EH (cell line): ENCODE data around the gene ASTN1.

Experiments used
- DNase-seq: peaks from one replicate; pipeline ENCODE4 v3.0.0-alpha.2; 2015; ENCODE audit warnings: low read depth

Gene ASTN1

GRCh38 chr1:176926330-176927086 is 238.0 kb downstream of the ASTN1 start:
- no peak for DNase-seq

DNA sequence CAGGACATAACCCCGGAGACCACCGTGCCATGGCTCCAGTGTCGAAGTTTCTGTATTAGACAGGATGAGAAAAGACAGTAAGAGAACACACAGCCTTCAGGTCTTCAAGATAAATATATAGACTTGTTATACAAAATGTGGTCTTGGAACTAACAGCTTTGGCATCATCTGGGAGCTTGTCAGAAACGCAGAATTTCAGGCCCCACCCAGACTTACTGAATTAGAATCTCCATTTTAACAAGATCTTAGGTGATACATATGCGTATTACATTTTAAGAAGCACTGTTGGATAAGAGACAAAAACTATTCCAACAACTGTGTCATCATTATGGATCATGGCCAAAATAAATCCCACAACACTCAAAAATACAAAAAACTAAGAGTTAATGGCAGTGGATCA is 239.3 kb downstream of the ASTN1 start:
- no peak for DNase-seq

- DNase-seq: no peak
These were observed 241.2 kb downstream of the ASTN1 start for GRCh38 chr1:176923283-176923682.

DNA sequence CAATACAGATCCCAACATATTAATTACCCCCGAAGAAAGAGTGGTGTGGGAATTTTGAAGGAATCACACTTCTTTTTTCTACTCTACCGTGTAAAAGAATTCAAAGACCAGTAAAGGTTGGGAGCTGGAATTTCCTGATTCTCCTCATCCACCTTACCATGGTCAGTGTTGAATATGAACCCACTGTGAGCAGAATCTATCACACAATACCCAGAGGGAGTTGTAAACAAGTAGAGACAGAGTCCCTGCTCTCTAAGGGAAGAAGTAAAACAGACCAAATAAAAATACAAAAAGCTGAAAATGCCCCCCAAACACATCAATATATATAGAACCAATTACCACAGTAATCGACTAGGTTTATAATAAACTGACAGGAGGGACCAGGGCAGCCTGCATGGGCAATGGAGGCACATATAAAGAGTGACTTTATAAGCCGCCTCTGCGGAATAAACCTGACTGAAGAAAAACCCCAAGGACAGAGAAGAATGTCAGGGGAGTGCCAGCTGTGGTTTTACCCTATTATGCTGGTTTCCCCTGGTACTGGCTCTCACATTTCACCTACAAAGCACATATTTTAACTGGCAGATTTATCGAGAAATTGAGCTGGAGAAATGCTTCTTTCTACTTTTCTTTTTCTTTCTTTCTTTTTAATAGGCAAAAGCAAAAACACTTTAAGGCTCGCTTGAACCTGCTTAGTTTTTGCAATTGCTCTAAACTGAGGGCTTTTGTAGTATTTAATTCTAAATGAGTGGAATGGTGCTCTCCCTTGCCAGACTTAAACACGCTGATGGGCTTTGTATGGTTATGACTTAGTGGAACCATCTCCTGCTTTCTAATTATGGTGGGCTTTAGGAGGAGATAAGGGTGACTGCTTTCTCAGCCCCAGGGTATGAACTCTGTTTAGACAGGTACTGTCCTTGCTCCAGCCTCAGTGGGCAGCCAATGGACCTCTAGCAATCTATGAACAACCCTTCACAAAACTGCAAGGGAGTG is 244.8 kb downstream of the ASTN1 start:
- DNase-seq: no peak

DNA sequence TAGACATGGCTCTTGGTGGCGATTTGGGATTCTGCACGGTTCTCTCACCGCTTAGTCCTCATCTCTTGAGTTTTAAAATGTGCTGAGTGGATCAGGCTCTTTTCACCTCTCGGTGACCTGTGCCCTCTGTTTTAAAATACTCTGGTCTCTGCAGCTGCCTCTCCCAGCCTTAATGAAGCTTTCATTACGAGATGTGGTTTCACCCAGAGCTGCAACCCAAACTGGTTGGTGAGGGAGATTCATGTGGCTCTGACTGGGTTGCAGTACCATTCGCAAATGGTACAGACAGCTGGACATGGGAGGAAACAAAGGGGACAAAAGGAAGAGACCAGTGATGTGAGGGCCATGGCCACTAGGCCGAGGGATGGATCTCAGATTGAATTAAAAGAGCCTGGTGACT is 258.9 kb downstream of the ASTN1 start:
- no peak for DNase-seq

DNA sequence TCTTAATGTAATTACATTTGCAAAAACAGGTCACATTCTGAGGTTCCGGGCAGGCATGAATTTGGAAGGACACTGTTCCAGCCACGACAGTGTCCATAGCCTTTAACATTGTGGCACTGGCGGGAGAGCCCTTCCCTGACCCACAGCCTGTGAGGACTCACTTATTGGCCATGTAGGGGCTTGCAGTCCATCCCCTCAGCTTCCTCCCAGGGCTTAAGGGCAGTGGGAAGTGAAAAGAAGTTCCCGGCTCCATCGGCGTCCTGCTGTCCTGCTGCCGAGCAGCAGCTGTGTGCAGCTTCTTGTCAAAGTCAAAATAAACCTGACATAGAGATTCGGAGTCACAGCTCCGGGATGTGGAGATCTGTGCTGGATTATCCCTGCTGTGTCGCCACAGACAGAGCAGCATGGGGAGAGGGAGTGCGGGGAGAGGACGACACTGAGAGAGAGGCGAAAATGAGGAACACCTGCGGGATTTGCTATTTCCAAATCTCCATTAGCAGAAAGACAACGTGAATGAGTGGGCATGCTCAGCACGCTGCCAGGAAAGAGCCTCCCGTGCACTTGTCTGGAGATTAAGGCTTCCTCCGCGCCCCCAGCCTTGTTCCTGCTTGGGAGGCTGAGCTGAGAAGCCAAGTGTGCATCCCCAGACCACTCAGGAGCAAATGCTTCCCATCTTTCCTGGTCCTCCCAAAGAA is 260.3 kb downstream of the ASTN1 start:
- DNase-seq: no peak

- peak; percentile 10 for DNase-seq
These were observed 261.0 kb downstream of the ASTN1 start for GRCh38 chr1:176903474-176903873.

DNA sequence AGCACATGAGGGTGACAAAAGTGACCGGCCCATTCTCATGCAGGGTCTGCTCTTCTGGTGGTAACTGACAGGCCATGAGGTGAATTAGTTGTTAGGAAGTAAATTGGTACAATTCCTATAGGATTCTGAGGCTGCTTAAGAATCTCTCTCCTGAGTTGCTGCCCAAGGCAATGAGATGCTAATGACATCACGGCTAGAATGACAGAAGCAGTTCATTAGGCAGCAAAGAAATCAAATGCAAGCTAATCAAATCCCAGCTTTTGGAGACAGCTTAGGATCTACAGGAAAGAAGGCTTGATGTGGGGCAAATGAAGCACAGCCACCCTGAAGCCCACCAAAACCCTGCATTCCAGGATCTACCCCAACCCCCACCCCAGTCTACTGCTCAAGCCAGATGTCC is 265.2 kb downstream of the ASTN1 start:
- no peak for DNase-seq

GRCh38 chr1:176897350-176898236 is 266.9 kb downstream of the ASTN1 start:
- peak; percentile 63 for DNase-seq

- no peak for DNase-seq
These were observed 268.3 kb downstream of the ASTN1 start for GRCh38 chr1:176896216-176896615.

DNA sequence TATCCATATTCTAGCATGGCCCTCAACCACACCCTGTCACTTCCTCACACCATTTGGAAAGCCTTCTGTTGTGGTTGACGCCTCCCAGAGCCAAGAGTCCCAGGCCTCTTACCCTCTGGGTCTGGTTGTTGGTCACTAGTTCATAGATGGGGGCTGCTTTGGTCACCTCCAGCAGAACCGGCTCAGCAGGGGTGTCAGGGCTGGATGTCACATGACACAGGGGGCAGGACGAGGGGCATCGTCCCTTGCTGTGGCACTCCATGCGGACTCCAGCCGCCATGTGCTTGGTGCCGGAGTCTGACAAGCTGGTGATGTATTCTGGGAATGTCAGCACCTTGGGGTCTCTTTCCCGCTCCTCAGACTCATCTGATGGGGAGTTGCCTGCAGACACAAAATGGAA is 270.1 kb downstream of the ASTN1 start:
- DNase-seq: no peak

DNA sequence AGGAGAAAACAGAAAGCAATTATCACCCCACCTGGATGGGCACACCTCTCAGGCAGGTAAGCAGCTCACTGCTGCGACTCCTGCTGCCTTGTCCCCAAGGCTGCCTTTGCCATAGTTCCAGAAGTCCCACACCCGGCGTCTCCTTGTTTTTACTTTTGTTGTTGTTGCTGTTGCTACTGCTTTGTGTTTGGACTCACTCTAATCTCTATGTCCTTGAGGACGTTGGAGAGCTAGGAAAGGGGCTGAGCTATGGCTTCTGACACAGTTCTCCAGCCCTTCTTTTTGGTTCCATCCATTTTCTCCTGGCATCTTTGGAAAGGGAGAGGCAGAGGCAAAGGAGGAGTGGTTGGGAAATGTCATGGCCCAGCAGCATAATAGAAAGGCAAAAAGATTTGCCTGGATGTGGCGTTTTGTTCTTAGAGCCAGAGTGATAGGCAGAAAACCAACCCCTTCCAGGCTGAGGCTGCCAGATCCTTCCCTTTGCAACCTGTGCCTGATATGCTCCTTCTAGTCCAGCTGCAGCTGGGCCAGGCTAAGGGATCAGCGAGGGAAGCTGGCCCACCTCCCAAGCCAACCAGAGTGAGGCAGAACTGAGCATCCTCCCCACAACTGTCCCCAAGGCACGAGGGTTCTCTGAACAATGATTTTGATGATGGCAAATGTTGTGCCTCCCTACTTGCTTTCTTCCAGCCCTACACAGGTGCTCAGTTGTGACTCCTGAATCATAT is 270.7 kb downstream of the ASTN1 start:
- DNase-seq: no peak

DNA sequence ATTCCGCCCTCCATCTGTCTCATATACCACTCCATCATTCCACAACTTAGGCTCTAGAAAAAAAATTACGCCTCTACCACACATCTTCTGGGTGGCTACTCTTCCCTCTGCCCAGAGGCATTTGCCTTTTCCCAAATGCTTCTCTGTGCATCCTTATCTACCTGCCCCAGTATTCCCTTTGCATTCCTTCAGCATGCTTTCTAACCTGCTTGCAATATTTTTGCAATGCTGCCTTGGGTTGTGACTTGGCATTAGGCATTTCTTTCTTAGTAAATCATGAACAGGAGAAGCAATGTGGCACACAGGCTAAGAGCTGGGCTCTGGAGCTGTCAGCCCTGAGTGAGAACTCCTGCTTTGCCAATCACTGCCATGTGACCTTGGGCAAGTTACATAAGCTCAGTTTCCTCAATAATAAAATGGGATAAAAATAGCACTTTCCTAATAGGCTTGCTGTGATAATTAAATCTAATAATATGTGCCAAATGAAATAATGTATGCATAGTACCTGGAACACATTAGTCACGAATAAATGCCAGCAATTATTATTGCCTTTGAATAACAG is 276.0 kb downstream of the ASTN1 start:
- DNase-seq: no peak

DNA sequence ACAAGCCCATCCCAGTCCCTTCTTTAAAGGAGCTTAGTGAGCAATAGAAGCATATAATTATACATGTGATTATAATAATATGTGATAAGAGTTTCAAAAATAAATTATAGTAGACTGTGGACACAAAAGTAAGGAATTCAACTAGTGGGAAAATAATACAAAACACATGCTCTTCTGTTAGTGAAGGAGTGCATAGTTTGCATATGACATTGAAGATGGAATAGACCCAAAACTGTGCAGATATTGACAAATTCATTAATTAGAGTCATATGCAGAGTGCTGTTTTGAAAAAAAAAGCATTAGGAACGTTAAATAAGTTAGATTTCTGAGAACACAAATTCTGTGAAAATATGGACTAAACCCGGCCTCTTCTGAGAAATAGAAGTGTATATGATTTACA is 278.8 kb downstream of the ASTN1 start:
- DNase-seq: no peak

GRCh38 chr1:176885341-176885740 is 279.2 kb downstream of the ASTN1 start:
- DNase-seq: no peak

DNA sequence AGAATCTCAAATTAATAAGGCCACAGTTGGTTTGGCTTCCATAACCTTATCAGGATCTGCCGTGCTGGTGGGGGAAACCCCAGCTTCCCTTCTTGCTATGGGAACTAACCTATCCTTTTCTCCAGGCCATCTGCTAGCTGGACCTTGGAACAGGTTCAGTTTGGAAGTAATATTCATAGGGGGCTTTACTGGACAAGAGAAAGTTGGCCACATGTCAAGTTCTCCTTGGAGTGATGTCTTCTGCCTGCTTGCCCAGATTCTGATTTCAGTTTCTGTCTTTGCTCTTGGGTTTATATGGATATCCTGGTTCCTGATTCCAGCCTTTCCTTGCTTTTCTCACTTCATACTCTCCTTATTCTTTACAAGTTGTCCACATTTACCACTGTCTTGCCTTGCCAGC is 279.6 kb downstream of the ASTN1 start:
- DNase-seq: no peak

- no peak for DNase-seq
These were observed 280.2 kb downstream of the ASTN1 start for GRCh38 chr1:176884286-176884685.

DNA sequence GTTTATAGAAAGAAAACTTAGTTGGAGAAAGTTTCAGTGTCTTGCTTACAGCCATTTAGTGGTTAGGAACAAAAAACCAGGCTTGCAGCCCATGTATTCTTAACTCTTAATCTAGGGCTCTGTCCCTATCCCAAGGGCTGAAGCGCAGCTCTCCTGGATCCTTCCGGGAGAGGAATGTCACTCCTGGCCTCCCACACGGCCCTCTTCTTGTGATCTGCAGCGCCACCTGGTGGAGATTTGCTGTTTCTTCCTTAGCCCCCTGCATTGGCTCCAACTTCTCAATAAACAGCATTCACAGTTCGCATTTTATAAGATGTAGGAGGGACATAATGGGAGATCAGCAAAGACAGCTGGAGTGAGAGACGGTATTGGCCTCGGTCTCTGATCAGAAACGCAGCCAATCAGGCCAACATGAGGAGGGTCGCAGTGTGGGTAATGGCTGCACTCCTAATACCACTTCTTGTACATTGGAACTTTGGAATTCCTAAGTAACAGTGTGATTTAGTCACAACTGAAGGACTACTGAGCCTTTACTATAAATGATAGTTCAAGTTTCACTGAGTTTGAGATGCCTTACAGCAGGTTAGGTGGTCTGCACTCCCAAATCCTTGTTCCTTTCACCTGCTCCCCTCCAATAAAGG is 283.4 kb downstream of the ASTN1 start:
- DNase-seq: peak; percentile 70

- DNase-seq: no peak
These were observed 284.5 kb downstream of the ASTN1 start for GRCh38 chr1:176879784-176880620.
